Measurements from ENCODE around the gene CHST11.

GRCh38 chr12:104673294-104673693 lies 216.5 kb downstream of the CHST11 start:
- TF ChIP-seq CTCF (IDR thresholded peaks at IDR 0.05 in 2 of 3, conservative IDR thresholded peaks at IDR 0.05 in 1 of 3; ENCODE audit: insufficient read depth in 2 of 3, low read depth in 1 of 3, low read length in 3 of 3) (no peak), TCFL5 (CRISPR knock-in tag; conservative IDR thresholded peaks at IDR 0.05) (no peak), ILK (tag; IDR thresholded peaks at IDR 0.05; ENCODE audit: borderline replicate concordance, low read depth) (no peak)
- TF ChIP-seq, protein P1, sequence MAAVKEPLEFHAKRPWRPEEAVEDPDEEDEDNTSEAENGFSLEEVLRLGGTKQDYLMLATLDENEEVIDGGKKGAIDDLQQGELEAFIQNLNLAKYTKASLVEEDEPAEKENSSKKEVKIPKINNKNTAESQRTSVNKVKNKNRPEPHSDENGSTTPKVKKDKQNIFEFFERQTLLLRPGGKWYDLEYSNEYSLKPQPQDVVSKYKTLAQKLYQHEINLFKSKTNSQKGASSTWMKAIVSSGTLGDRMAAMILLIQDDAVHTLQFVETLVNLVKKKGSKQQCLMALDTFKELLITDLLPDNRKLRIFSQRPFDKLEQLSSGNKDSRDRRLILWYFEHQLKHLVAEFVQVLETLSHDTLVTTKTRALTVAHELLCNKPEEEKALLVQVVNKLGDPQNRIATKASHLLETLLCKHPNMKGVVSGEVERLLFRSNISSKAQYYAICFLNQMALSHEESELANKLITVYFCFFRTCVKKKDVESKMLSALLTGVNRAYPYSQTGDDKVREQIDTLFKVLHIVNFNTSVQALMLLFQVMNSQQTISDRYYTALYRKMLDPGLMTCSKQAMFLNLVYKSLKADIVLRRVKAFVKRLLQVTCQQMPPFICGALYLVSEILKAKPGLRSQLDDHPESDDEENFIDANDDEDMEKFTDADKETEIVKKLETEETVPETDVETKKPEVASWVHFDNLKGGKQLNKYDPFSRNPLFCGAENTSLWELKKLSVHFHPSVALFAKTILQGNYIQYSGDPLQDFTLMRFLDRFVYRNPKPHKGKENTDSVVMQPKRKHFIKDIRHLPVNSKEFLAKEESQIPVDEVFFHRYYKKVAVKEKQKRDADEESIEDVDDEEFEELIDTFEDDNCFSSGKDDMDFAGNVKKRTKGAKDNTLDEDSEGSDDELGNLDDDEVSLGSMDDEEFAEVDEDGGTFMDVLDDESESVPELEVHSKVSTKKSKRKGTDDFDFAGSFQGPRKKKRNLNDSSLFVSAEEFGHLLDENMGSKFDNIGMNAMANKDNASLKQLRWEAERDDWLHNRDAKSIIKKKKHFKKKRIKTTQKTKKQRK (IDR thresholded peaks at IDR 0.05; ENCODE audit: borderline replicate concordance, low read depth, low read length): no peak
